Measurements from ENCODE around the gene KIF18A.

DNA sequence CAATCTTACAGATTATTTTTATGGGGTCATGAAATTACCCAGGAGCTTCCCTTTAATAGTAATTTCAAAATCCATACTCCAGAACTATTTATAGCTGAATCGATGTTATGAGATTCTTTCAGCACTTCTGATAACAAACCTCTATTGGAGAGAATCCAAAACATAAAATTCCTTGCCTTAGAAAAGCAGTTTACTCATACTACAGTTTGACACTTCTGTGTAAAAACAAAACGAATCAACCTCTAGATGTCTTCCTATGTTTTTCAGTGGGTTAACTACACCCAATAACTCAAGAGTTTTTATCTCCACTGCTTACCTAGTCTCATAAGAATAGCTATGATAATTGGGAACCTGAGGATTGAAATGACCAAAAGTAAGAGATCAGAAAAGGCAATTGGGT lies 35.6 kb downstream of the KIF18A start:
- TF ChIP-seq, protein P1, sequence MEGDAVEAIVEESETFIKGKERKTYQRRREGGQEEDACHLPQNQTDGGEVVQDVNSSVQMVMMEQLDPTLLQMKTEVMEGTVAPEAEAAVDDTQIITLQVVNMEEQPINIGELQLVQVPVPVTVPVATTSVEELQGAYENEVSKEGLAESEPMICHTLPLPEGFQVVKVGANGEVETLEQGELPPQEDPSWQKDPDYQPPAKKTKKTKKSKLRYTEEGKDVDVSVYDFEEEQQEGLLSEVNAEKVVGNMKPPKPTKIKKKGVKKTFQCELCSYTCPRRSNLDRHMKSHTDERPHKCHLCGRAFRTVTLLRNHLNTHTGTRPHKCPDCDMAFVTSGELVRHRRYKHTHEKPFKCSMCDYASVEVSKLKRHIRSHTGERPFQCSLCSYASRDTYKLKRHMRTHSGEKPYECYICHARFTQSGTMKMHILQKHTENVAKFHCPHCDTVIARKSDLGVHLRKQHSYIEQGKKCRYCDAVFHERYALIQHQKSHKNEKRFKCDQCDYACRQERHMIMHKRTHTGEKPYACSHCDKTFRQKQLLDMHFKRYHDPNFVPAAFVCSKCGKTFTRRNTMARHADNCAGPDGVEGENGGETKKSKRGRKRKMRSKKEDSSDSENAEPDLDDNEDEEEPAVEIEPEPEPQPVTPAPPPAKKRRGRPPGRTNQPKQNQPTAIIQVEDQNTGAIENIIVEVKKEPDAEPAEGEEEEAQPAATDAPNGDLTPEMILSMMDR (IDR thresholded peaks at IDR 0.05; ENCODE audit: insufficient read depth, low read length), result no peak
- TF ChIP-seq GABPA (IDR thresholded peaks at IDR 0.05; ENCODE audit: low read depth) (no peak), POLR2AphosphoS5 (IDR thresholded peaks at IDR 0.05; ENCODE audit: low read depth) (no peak), SPI1 (IDR thresholded peaks at IDR 0.05; ENCODE audit: borderline replicate concordance, low read depth) (no peak)
